Thyroid gland (tissue), 4 donors: ENCODE measurements around the gene TUBA1B. TPM values are rescaled to one million over a fixed set of nuclear protein-coding genes. Genes with fewer than 3 reads are reported as not detected.

Source experiments
- DNase-seq, 2 donors: peaks; one replicate each; pipeline ENCODE4 v3.0.0-alpha.2; 2019
- H3K27ac ChIP-seq, 3 donors: fragments of 200-600 bp; sonication (generic); 1 replicate in 2 of 3; 2 replicates in 1 of 3; pipeline ENCODE4 v1.5.1; 2016 to 2019; ENCODE audit warnings: mild to moderate bottlenecking in 1 of 3, moderate library complexity in 1 of 3
- H3K27me3 ChIP-seq: fragments of 200-600 bp; sonication (generic); one replicate; pipeline ENCODE4 v1.5.1; 2019
- H3K36me3 ChIP-seq, 2 donors: fragments of 200-600 bp; sonication (generic); one replicate each; pipeline ENCODE4 v1.5.1; 2016 to 2019
- H3K4me1 ChIP-seq, 2 donors: fragments of 200-600 bp; sonication (generic); one replicate each; pipeline ENCODE4 v1.5.1; 2017 to 2019
- H3K4me3 ChIP-seq, 3 donors: fragments of 200-600 bp; sonication (generic); replicated peaks in 1 of 3; 1 replicate in 2 of 3; 2 replicates in 1 of 3; pipeline ENCODE4 v1.5.1; 2016; ENCODE audit warnings: mild to moderate bottlenecking in 1 of 3
- H3K9me3 ChIP-seq: fragments of 200-600 bp; sonication (generic); one replicate; pipeline ENCODE4 v1.5.1; 2017
- POLR2A ChIP-seq, 2 donors: fragments of 450-650 bp; IDR thresholded peaks; one replicate each; pipeline ENCODE4 v1.6.1; 2017; ENCODE audit warnings: antibody characterized with exemption in 2 of 2, mild to moderate bottlenecking in 2 of 2, moderate library complexity in 1 of 2
- WGBS, 2 donors: methylation state at CpG; one replicate each; pipeline ENCODE4 v1.1.5; 2017; 5-methylcytosine and 5-hydroxymethylcytosine counted together
- intact Hi-C: fragments of 100-400 bp; cut with DNase I; formaldehyde crosslinking; loops from one replicate; pipeline ENCODE4 v1.15.1; 2023
- total RNA-seq, 4 donors: library from RNA; depleted of rRNA; stranded (reverse); fragments of >200 nt; gene quantifications; one replicate each; pipeline ENCODE4 v1.2.3, GENCODE V29; 2016
- TF ChIP-seq, protein P1 (sequence below), 6 experiments: fragments of 200-600 bp in 3 of 6; fragments of 450-650 bp in 3 of 6; sonication (generic) in 3 of 6; IDR thresholded peaks; one replicate each; pipeline ENCODE4 v1.5.1; 2016 to 2019; ENCODE audit warnings: antibody characterized with exemption in 6 of 6, mild to moderate bottlenecking in 2 of 6, inconsistent platforms in 1 of 6, moderate library complexity in 1 of 6

Gene TUBA1B
- total RNA-seq, 4 donors from 2014 or later = 284 to 653 (median 477) TPM

DNA sequence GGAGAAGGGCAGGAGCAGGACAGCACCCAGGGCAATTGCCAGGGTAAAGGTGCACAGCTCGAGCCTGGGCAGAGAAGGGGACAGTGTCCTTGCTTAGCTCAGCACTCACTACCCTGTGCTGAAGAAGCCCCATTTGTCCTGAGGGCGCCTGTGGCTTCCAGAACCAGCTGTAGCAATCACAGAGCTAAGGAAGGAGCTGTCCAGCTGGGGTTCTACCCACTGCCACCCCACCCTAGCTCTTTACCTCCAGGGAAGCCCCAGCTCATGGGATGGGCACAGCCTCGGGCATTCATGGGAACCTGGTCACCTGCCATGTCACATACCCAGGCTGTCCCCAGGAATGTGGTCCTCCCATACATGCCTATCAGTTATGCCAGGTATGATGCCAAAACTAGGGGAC, 26.4 kb downstream of the TUBA1B start:
- 90 to 95% methylated on average over 2 to 3 of the region's 3 CpGs for WGBS, 2 donors
- peaks cover 34 to 40% of the 10 kb centered on the region in 2 donors for H3K36me3 ChIP-seq
- H3K4me1 ChIP-seq = peaks cover 16 to 49% of the 10 kb centered on the region in 2 donors
- intact Hi-C loops = no loop called here
- no peak overlapping the region for H3K4me3 ChIP-seq
- DNase-seq = no peak
- no peaks in the 10 kb centered on the region for H3K9me3 ChIP-seq
- H3K27me3 ChIP-seq = no peaks in the 10 kb centered on the region
- TF ChIP-seq, protein P1, sequence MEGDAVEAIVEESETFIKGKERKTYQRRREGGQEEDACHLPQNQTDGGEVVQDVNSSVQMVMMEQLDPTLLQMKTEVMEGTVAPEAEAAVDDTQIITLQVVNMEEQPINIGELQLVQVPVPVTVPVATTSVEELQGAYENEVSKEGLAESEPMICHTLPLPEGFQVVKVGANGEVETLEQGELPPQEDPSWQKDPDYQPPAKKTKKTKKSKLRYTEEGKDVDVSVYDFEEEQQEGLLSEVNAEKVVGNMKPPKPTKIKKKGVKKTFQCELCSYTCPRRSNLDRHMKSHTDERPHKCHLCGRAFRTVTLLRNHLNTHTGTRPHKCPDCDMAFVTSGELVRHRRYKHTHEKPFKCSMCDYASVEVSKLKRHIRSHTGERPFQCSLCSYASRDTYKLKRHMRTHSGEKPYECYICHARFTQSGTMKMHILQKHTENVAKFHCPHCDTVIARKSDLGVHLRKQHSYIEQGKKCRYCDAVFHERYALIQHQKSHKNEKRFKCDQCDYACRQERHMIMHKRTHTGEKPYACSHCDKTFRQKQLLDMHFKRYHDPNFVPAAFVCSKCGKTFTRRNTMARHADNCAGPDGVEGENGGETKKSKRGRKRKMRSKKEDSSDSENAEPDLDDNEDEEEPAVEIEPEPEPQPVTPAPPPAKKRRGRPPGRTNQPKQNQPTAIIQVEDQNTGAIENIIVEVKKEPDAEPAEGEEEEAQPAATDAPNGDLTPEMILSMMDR (IDR thresholded peaks at IDR 0.05) = no peak
- H3K27ac ChIP-seq = no peak overlapping the region

DNA sequence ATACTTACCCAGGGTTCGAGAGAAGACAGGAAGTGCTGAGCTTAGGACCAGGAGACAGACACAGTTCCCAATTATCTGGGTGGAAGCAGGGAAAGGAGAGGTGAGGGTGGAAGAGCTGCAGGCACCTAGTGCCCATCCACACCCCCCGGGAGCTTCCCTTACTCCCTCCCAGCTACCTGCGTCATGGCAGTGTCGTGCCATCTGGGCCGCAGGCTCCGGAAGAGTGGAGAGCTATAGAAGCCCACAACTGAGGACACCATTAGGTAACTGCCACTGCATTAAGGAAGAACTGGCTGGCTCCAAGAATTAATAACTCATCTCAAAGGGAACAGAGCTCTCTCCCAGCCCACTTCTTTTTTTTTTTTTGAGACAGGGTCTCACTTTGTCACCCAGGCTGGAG, 30.8 kb downstream of the TUBA1B start:
- WGBS, 2 donors = 95% methylated on average over 6 of the region's 6 CpGs
- Histone ChIP-seq H3K27me3 (no peaks in the 10 kb centered on the region), H3K36me3 (peaks cover 55 to 72% of the 10 kb centered on the region in 2 donors), H3K4me1 (peaks cover 0 to 9% of the 10 kb centered on the region in 2 donors), H3K27ac (no peak overlapping the region), H3K9me3 (no peaks in the 10 kb centered on the region), H3K4me3 (no peak overlapping the region)
- TF ChIP-seq POLR2A (IDR thresholded peaks at IDR 0.05) = no peak
- TF ChIP-seq, protein P1 (IDR thresholded peaks at IDR 0.05) = no peak
- intact Hi-C loops = no loop called here
- DNase-seq = no peak

DNA sequence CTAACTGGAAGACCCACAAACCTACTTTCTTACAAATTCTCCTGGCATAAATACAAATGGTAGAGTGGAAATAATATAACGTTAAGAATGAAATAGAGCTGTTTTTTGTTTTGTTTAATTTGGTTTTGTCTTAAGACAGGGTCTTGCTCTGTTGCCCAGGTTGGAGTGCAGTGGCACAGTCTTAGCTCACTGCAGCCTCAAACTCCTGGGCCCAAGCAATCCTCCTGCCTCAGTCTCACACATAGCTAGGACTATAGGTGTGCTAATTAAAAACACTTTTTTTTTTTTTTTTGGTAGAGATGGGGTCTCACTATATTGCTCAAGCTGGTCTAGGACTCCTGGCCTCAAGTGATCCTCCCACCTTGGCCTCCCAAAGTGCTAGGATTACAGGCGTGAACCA, 32.5 kb downstream of the TUBA1B start:
- Histone ChIP-seq H3K4me3 (no peak overlapping the region), H3K27me3 (no peaks in the 10 kb centered on the region), H3K36me3 (peaks cover 52 to 65% of the 10 kb centered on the region in 2 donors), H3K27ac (no peak overlapping the region), H3K9me3 (no peaks in the 10 kb centered on the region), H3K4me1 (peaks cover 11 to 13% of the 10 kb centered on the region in 2 donors)
- TF ChIP-seq, protein P1 (IDR thresholded peaks at IDR 0.05) = no peak
- TF ChIP-seq POLR2A (IDR thresholded peaks at IDR 0.05) = no peak
- 91 to 95% methylated on average over 2 of the region's 2 CpGs for WGBS, 2 donors
- no peak for DNase-seq
- intact Hi-C loops = no loop called here

DNA sequence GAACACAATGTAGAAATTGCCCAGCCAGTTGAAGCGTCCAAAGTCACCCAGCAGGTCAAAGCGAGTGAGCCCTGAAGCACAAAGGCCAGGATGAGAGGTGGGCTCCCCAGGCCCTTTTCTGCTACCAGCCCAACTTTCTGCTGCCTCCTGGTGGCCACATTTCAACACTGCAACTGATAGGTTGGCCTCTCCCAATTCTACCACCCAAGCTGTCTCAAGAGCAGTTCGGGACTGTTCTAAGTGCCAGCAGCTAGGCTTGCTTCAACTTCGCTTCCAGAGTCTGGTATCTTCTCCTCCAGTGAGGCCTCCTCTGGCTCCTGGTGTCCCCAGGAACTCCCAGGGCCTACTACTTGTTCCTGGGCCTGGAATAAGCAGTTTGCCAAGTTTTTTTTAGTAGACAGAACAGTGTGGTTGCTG, 33.2 kb downstream of the TUBA1B start:
- peaks cover 51 to 61% of the 10 kb centered on the region in 2 donors for H3K36me3 ChIP-seq
- peak; percentile 35 to 39 for DNase-seq

DNA sequence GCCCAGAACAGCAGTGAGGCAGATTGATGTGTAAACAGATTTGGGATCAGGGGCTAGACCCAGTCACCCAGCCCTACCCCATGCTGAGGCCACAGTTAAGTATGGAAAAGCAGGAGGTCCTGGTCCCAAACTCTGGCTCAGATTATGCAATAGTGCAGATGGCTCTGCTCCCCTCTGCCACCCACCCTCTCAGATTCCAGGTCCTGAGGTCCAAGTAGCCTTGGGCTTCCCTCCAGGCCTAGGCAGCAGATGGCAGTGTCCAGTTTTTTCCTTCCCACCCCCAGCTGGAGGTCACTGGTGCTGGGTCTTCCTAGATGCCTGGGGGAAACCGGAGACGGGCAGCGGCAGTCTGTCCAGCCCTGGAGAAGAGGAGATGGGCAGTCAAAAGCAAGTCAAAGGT, 33.8 kb downstream of the TUBA1B start:
- Histone ChIP-seq H3K27ac (no peak overlapping the region), H3K9me3 (no peaks in the 10 kb centered on the region), H3K27me3 (peaks cover 3% of the 10 kb centered on the region), H3K4me3 (no peak overlapping the region), H3K4me1 (peaks cover 11 to 24% of the 10 kb centered on the region in 2 donors), H3K36me3 (peaks cover 47 to 56% of the 10 kb centered on the region in 2 donors)
- intact Hi-C loops = no loop called here
- no peak for TF ChIP-seq POLR2A (IDR thresholded peaks at IDR 0.05)
- TF ChIP-seq, protein P1 (IDR thresholded peaks at IDR 0.05) = no peak
- 78 to 89% methylated on average over 3 of the region's 3 CpGs for WGBS, 2 donors
- DNase-seq = no peak

More for the DNA sequence above, 33.2 kb downstream of the TUBA1B start:
- H3K27me3 ChIP-seq = no peaks in the 10 kb centered on the region
- H3K4me1 ChIP-seq = peaks cover 11 to 17% of the 10 kb centered on the region in 2 donors
- WGBS, 2 donors = 66 to 81% methylated on average over 2 to 4 of the region's 4 CpGs
- intact Hi-C loops = no loop called here
- TF ChIP-seq POLR2A (IDR thresholded peaks at IDR 0.05) = no peak
- TF ChIP-seq, protein P1 (IDR thresholded peaks at IDR 0.05) = peak; percentile 42 to 73 (median 53)
- H3K9me3 ChIP-seq = no peaks in the 10 kb centered on the region
- no peak overlapping the region for H3K4me3 ChIP-seq
- no peak overlapping the region for H3K27ac ChIP-seq
